ENCODE measurements around the gene LDHD. TPM values are rescaled to one million over a fixed set of nuclear protein-coding genes. Genes with fewer than 3 reads are reported as not detected.
"Not testable (repeated sequence)": the region's sequence is repeated elsewhere in the genome, so short reads cannot be mapped to it uniquely, and the experiment has no call there.

LDHD gene
- total and polyA plus RNA-seq, 7 experiments from 2014 or later = 0.31 to 2.7 (median 0.46) TPM; not detected in 1

GRCh38 chr16:75129421-75130149 is 13.0 kb upstream of the LDHD start:
- not testable (repeated sequence) for H3K36me3 Mint-ChIP-seq

GRCh38 chr16:75127713-75128415 is 11.3 kb upstream of the LDHD start:
- CTCF ChIA-PET = no interaction called here

More at GRCh38 chr16:75129421-75130149, 13.0 kb upstream of the LDHD start:
- Mint-ChIP-seq H3K27me3 (peaks cover 0 to 17% (median 0%) of the 10 kb centered on the region in 5 donors), H3K4me3 (peak overlapping the region in 1 of 10 donors; percentile 18), H3K9me3 (peaks cover 0 to 17% (median 6%) of the 10 kb centered on the region in 11 donors), H3K4me1 (peaks cover 6 to 19% (median 11%) of the 10 kb centered on the region in 7 donors)
- H3K4me3 ChIP-seq (ENCODE audit: low read length); H3K27ac Mint-ChIP-seq; intact Hi-C loops (cut with micrococcal nuclease); DNase-seq; H3K27me3 ChIP-seq (ENCODE audit: control insufficient read depth in 2 of 2, insufficient read depth in 2 of 2, low read length in 2 of 2); H3K4me1 ChIP-seq (ENCODE audit: control insufficient read depth in 2 of 2, insufficient read depth in 2 of 2, low read length in 2 of 2); H3K36me3 ChIP-seq (ENCODE audit: control insufficient read depth in 2 of 3, insufficient read depth in 3 of 3, low read length in 3 of 3); POLR2A ChIA-PET; H3K9me3 ChIP-seq (ENCODE audit: control insufficient read depth in 2 of 3, low read length in 3 of 3); ATAC-seq; H3K27ac ChIP-seq (ENCODE audit: low read depth, low read length): not testable (repeated sequence)
- CTCF ChIA-PET = interaction anchor here (0.7 kb wide), 1 partner anchor 388 kb away, joined by 3 read pairs; no protein-coding TSS in a partner anchor

GRCh38 chr16:75122609-75123008 is 6.0 kb upstream of the LDHD start:
- peaks cover 0 to 14% (median 0%) of the 10 kb centered on the region in 3 experiments for H3K9me3 ChIP-seq (ENCODE audit: control insufficient read depth in 2 of 3, low read length in 3 of 3)
- ATAC-seq (no peak), DNase-seq (no peak)
- no peaks in the 10 kb centered on the region for H3K36me3 ChIP-seq (ENCODE audit: control insufficient read depth in 2 of 3, insufficient read depth in 3 of 3, low read length in 3 of 3)
- POLR2A ChIA-PET = no interaction called here
- H3K27me3 Mint-ChIP-seq = peaks cover 0 to 2% (median 0%) of the 10 kb centered on the region in 5 donors
- H3K27ac ChIP-seq (ENCODE audit: low read depth, low read length) = no peak overlapping the region
- peaks cover 0 to 33% (median 13%) of the 10 kb centered on the region in 11 donors for H3K9me3 Mint-ChIP-seq
- H3K36me3 Mint-ChIP-seq = peaks cover 0 to 6% (median 0%) of the 10 kb centered on the region in 5 donors
- H3K4me1 ChIP-seq (ENCODE audit: control insufficient read depth in 2 of 2, insufficient read depth in 2 of 2, low read length in 2 of 2) = no peaks in the 10 kb centered on the region
- no peak overlapping the region for H3K4me3 Mint-ChIP-seq
- no peak overlapping the region for H3K4me3 ChIP-seq (ENCODE audit: low read length)
- CTCF ChIA-PET = interaction anchor here (1.6 kb wide), 1 partner anchor 11 kb away, joined by 6 read pairs; no protein-coding TSS in a partner anchor
- no peak overlapping the region for H3K27ac Mint-ChIP-seq
- no peaks in the 10 kb centered on the region for H3K27me3 ChIP-seq (ENCODE audit: control insufficient read depth in 2 of 2, insufficient read depth in 2 of 2, low read length in 2 of 2)
- no peaks in the 10 kb centered on the region for H3K4me1 Mint-ChIP-seq
- intact Hi-C loops (cut with micrococcal nuclease) = no loop called here

More at GRCh38 chr16:75127713-75128415, 11.3 kb upstream of the LDHD start:
- H3K4me3 Mint-ChIP-seq = no peak overlapping the region
- H3K36me3 Mint-ChIP-seq = peaks cover 0 to 6% (median 0%) of the 10 kb centered on the region in 5 donors
- DNase-seq (no peak), ATAC-seq (no peak)
- no peak overlapping the region for H3K4me3 ChIP-seq (ENCODE audit: low read length)
- peaks cover 0 to 17% (median 0%) of the 10 kb centered on the region in 5 donors for H3K27me3 Mint-ChIP-seq
- POLR2A ChIA-PET = no interaction called here
- H3K27ac ChIP-seq (ENCODE audit: low read depth, low read length) = no peak overlapping the region
- H3K36me3 ChIP-seq (ENCODE audit: control insufficient read depth in 2 of 3, insufficient read depth in 3 of 3, low read length in 3 of 3) = no peaks in the 10 kb centered on the region
- H3K4me1 ChIP-seq (ENCODE audit: control insufficient read depth in 2 of 2, insufficient read depth in 2 of 2, low read length in 2 of 2) = peaks cover 0 to 7% of the 10 kb centered on the region in 2 donors
- peaks cover 0 to 17% (median 6%) of the 10 kb centered on the region in 11 donors for H3K9me3 Mint-ChIP-seq
- no peak overlapping the region for H3K27ac Mint-ChIP-seq
- peaks cover 6 to 19% (median 11%) of the 10 kb centered on the region in 7 donors for H3K4me1 Mint-ChIP-seq
- H3K9me3 ChIP-seq (ENCODE audit: control insufficient read depth in 2 of 3, low read length in 3 of 3) = peaks cover 0 to 7% (median 0%) of the 10 kb centered on the region in 3 experiments
- intact Hi-C loops (cut with micrococcal nuclease) = no loop called here
- H3K27me3 ChIP-seq (ENCODE audit: control insufficient read depth in 2 of 2, insufficient read depth in 2 of 2, low read length in 2 of 2) = no peaks in the 10 kb centered on the region

- ChIA-PET CTCF (interaction anchor here (1.6 kb wide), 1 partner anchor 10 kb away, joined by 6 read pairs; no protein-coding TSS in a partner anchor), POLR2A (no interaction called here)
- Histone ChIP-seq H3K27me3 (ENCODE audit: control insufficient read depth in 2 of 2, insufficient read depth in 2 of 2, low read length in 2 of 2) (no peaks in the 10 kb centered on the region), H3K4me3 (ENCODE audit: low read length) (no peak overlapping the region), H3K4me1 (ENCODE audit: control insufficient read depth in 2 of 2, insufficient read depth in 2 of 2, low read length in 2 of 2) (no peaks in the 10 kb centered on the region), H3K27ac (ENCODE audit: low read depth, low read length) (no peak overlapping the region), H3K36me3 (ENCODE audit: control insufficient read depth in 2 of 3, insufficient read depth in 3 of 3, low read length in 3 of 3) (no peaks in the 10 kb centered on the region), H3K9me3 (ENCODE audit: control insufficient read depth in 2 of 3, low read length in 3 of 3) (peaks cover 0 to 10% (median 0%) of the 10 kb centered on the region in 3 experiments)
- H3K4me3 Mint-ChIP-seq = no peak overlapping the region
- DNase-seq (no peak), ATAC-seq (no peak)
- no peak overlapping the region for H3K27ac Mint-ChIP-seq
- peaks cover 0 to 2% (median 0%) of the 10 kb centered on the region in 5 donors for H3K27me3 Mint-ChIP-seq
- intact Hi-C loops (cut with micrococcal nuclease) = no loop called here
- peaks cover 0 to 27% (median 12%) of the 10 kb centered on the region in 11 donors for H3K9me3 Mint-ChIP-seq
- peaks cover 0 to 4% (median 0%) of the 10 kb centered on the region in 5 donors for H3K36me3 Mint-ChIP-seq
- H3K4me1 Mint-ChIP-seq = no peaks in the 10 kb centered on the region
These were observed 5.5 kb upstream of the LDHD start for GRCh38 chr16:75121949-75122568.

GRCh38 chr16:75120253-75120652 is 3.7 kb upstream of the LDHD start:
- no peak overlapping the region for H3K4me3 ChIP-seq (ENCODE audit: low read length)
- H3K27me3 ChIP-seq (ENCODE audit: control insufficient read depth in 2 of 2, insufficient read depth in 2 of 2, low read length in 2 of 2) = no peaks in the 10 kb centered on the region
- Mint-ChIP-seq H3K27me3 (peaks cover 0 to 2% (median 0%) of the 10 kb centered on the region in 5 donors), H3K27ac (no peak overlapping the region), H3K4me1 (peaks cover 0 to 3% (median 0%) of the 10 kb centered on the region in 7 donors), H3K4me3 (no peak overlapping the region), H3K9me3 (peaks cover 0 to 22% (median 12%) of the 10 kb centered on the region in 11 donors), H3K36me3 (peaks cover 0 to 4% (median 0%) of the 10 kb centered on the region in 5 donors)
- H3K27ac ChIP-seq (ENCODE audit: low read depth, low read length) = no peak overlapping the region
- ATAC-seq = no peak
- H3K36me3 ChIP-seq (ENCODE audit: control insufficient read depth in 2 of 3, insufficient read depth in 3 of 3, low read length in 3 of 3) = no peaks in the 10 kb centered on the region
- H3K4me1 ChIP-seq (ENCODE audit: control insufficient read depth in 2 of 2, insufficient read depth in 2 of 2, low read length in 2 of 2) = no peaks in the 10 kb centered on the region
- intact Hi-C loops (cut with micrococcal nuclease) = no loop called here
- CTCF ChIA-PET = interaction anchor here (1.2 kb wide), 1 partner anchor 107 kb away, joined by 3 read pairs; no protein-coding TSS in a partner anchor
- H3K9me3 ChIP-seq (ENCODE audit: control insufficient read depth in 2 of 3, low read length in 3 of 3) = peaks cover 0 to 10% (median 0%) of the 10 kb centered on the region in 3 experiments
- POLR2A ChIA-PET = interaction anchor here (0.6 to 0.7 kb wide), 2 partner anchors 9 to 1948 kb away, joined by 5 to 6 read pairs; no protein-coding TSS in a partner anchor
- DNase-seq = no peak

GRCh38 chr16:75118943-75119539 is 2.5 kb upstream of the LDHD start:
- Mint-ChIP-seq H3K36me3 (peaks cover 0 to 4% (median 0%) of the 10 kb centered on the region in 5 donors), H3K27me3 (peaks cover 0 to 2% (median 0%) of the 10 kb centered on the region in 5 donors), H3K4me1 (peaks cover 0 to 3% (median 0%) of the 10 kb centered on the region in 7 donors), H3K27ac (no peak overlapping the region), H3K9me3 (peaks cover 0 to 22% (median 11%) of the 10 kb centered on the region in 11 donors), H3K4me3 (no peak overlapping the region)
- intact Hi-C loops (cut with micrococcal nuclease) = no loop called here
- POLR2A ChIA-PET = no interaction called here
- Histone ChIP-seq H3K27ac (ENCODE audit: low read depth, low read length) (no peak overlapping the region), H3K4me1 (ENCODE audit: control insufficient read depth in 2 of 2, insufficient read depth in 2 of 2, low read length in 2 of 2) (no peaks in the 10 kb centered on the region), H3K4me3 (ENCODE audit: low read length) (no peak overlapping the region), H3K36me3 (ENCODE audit: control insufficient read depth in 2 of 3, insufficient read depth in 3 of 3, low read length in 3 of 3) (no peaks in the 10 kb centered on the region), H3K9me3 (ENCODE audit: control insufficient read depth in 2 of 3, low read length in 3 of 3) (peaks cover 0 to 10% (median 0%) of the 10 kb centered on the region in 3 experiments), H3K27me3 (ENCODE audit: control insufficient read depth in 2 of 2, insufficient read depth in 2 of 2, low read length in 2 of 2) (no peaks in the 10 kb centered on the region)
- CTCF ChIA-PET = no interaction called here
- no peak for ATAC-seq
- no peak for DNase-seq

All from naive thymus-derived CD4-positive, alpha-beta T cell (primary cell).